Measurements from ENCODE around the gene CBLB.

CBLB gene

GRCh38 chr3:105845488-105845887 lies 23.3 kb downstream of the CBLB start:
- Histone ChIP-seq H2AK5ac (ENCODE audit: low read depth, low read length) (no peak overlapping the region), H3K9ac (ENCODE audit: low read depth, low read length, poor library complexity) (no peak overlapping the region), H3K36me3 (replicated peaks in 1 of 2; ENCODE audit: control insufficient read depth in 2 of 2, insufficient read depth in 2 of 2, low read length in 2 of 2) (peaks cover 0 to 41% of the 10 kb centered on the region in 2 donors), H3K23ac (ENCODE audit: low read depth, low read length, poor library complexity) (no peak overlapping the region), H2AFZ (ENCODE audit: low read length) (no peak overlapping the region), H3K27ac (replicated peaks; ENCODE audit: low read length) (no peak overlapping the region), H2BK12ac (ENCODE audit: low read length) (no peak overlapping the region), H2BK5ac (ENCODE audit: low read length) (no peak overlapping the region), H3K18ac (ENCODE audit: low read length) (no peak overlapping the region), H3K4me2 (ENCODE audit: insufficient read depth, low read length, poor library complexity, severe bottlenecking) (no peak overlapping the region), H3K27me3 (ENCODE audit: control insufficient read depth in 3 of 3, insufficient read depth in 3 of 3, low read depth in 1 of 3, low read length in 3 of 3) (no peaks in the 10 kb centered on the region), H4K8ac (ENCODE audit: low read depth, low read length) (no peak overlapping the region), H3K79me1 (ENCODE audit: low read depth, low read length) (no peaks in the 10 kb centered on the region), H3K4me3 (ENCODE audit: low read length in 2 of 2) (no peak overlapping the region), H2BK120ac (ENCODE audit: low read depth, low read length) (no peak overlapping the region), H2BK15ac (ENCODE audit: low read length) (no peak overlapping the region), H3K4ac (ENCODE audit: low read length) (no peak overlapping the region), H3K4me1 (ENCODE audit: control insufficient read depth in 2 of 2, insufficient read depth in 1 of 2, low read depth in 1 of 2, low read length in 2 of 2) (peaks cover 0 to 3% of the 10 kb centered on the region in 2 donors), H3K9me3 (replicated peaks in 1 of 2; ENCODE audit: control insufficient read depth in 2 of 2, insufficient read depth in 1 of 2, low read depth in 1 of 2, low read length in 2 of 2) (peaks cover 0 to 5% of the 10 kb centered on the region in 2 donors), H3K14ac (ENCODE audit: low read length) (no peak overlapping the region), H4K91ac (ENCODE audit: low read depth, low read length, poor library complexity) (no peak overlapping the region)
- DNase-seq (ENCODE audit: low spot score) = no peak
- WGBS, 2 donors (ENCODE audit: extremely low coverage in 2 of 2, insufficient read length in 2 of 2, insufficient replicate concordance in 1 of 2) = no CpG with 5 or more reads among the region's 1 CpG

- Histone ChIP-seq H4K8ac (ENCODE audit: low read depth, low read length) (no peak overlapping the region), H2BK12ac (ENCODE audit: low read length) (no peak overlapping the region), H3K27me3 (ENCODE audit: control insufficient read depth in 3 of 3, insufficient read depth in 3 of 3, low read depth in 1 of 3, low read length in 3 of 3) (no peaks in the 10 kb centered on the region), H2BK5ac (ENCODE audit: low read length) (no peak overlapping the region), H3K4me3 (ENCODE audit: low read length in 2 of 2) (no peak overlapping the region), H3K4me1 (ENCODE audit: control insufficient read depth in 2 of 2, insufficient read depth in 1 of 2, low read depth in 1 of 2, low read length in 2 of 2) (peaks cover 0 to 3% of the 10 kb centered on the region in 2 donors), H2AFZ (ENCODE audit: low read length) (no peak overlapping the region), H3K14ac (ENCODE audit: low read length) (no peak overlapping the region), H2BK120ac (ENCODE audit: low read depth, low read length) (no peak overlapping the region), H3K4ac (ENCODE audit: low read length) (no peak overlapping the region), H3K9me3 (replicated peaks in 1 of 2; ENCODE audit: control insufficient read depth in 2 of 2, insufficient read depth in 1 of 2, low read depth in 1 of 2, low read length in 2 of 2) (peaks cover 0 to 4% of the 10 kb centered on the region in 2 donors), H3K18ac (ENCODE audit: low read length) (no peak overlapping the region), H3K36me3 (replicated peaks in 1 of 2; ENCODE audit: control insufficient read depth in 2 of 2, insufficient read depth in 2 of 2, low read length in 2 of 2) (peaks cover 0 to 36% of the 10 kb centered on the region in 2 donors), H3K9ac (ENCODE audit: low read depth, low read length, poor library complexity) (no peak overlapping the region), H3K27ac (replicated peaks; ENCODE audit: low read length) (no peak overlapping the region), H3K4me2 (ENCODE audit: insufficient read depth, low read length, poor library complexity, severe bottlenecking) (no peak overlapping the region), H3K79me1 (ENCODE audit: low read depth, low read length) (no peaks in the 10 kb centered on the region), H3K23ac (ENCODE audit: low read depth, low read length, poor library complexity) (no peak overlapping the region), H4K91ac (ENCODE audit: low read depth, low read length, poor library complexity) (no peak overlapping the region), H2BK15ac (ENCODE audit: low read length) (no peak overlapping the region), H2AK5ac (ENCODE audit: low read depth, low read length) (no peak overlapping the region)
- DNase-seq (ENCODE audit: low spot score) = no peak
Measured at GRCh38 chr3:105844704-105845103, 24.1 kb downstream of the CBLB start.

- peaks cover 0 to 4% of the 10 kb centered on the region in 2 donors for H3K9me3 ChIP-seq (replicated peaks in 1 of 2; ENCODE audit: control insufficient read depth in 2 of 2, insufficient read depth in 1 of 2, low read depth in 1 of 2, low read length in 2 of 2)
- no peak overlapping the region for H3K18ac ChIP-seq (ENCODE audit: low read length)
- peaks cover 0 to 36% of the 10 kb centered on the region in 2 donors for H3K36me3 ChIP-seq (replicated peaks in 1 of 2; ENCODE audit: control insufficient read depth in 2 of 2, insufficient read depth in 2 of 2, low read length in 2 of 2)
- no peaks in the 10 kb centered on the region for H3K79me1 ChIP-seq (ENCODE audit: low read depth, low read length)
- H3K27me3 ChIP-seq (ENCODE audit: control insufficient read depth in 3 of 3, insufficient read depth in 3 of 3, low read depth in 1 of 3, low read length in 3 of 3) = no peaks in the 10 kb centered on the region
- peak overlapping the region; percentile 8 for H3K27ac ChIP-seq (replicated peaks; ENCODE audit: low read length)
- H2AFZ ChIP-seq (ENCODE audit: low read length) = no peak overlapping the region
- H3K9ac ChIP-seq (ENCODE audit: low read depth, low read length, poor library complexity) = no peak overlapping the region
- H2BK12ac ChIP-seq (ENCODE audit: low read length) = no peak overlapping the region
- H3K4ac ChIP-seq (ENCODE audit: low read length) = no peak overlapping the region
- no peak overlapping the region for H3K4me2 ChIP-seq (ENCODE audit: insufficient read depth, low read length, poor library complexity, severe bottlenecking)
- no peak overlapping the region for H2AK5ac ChIP-seq (ENCODE audit: low read depth, low read length)
- H4K91ac ChIP-seq (ENCODE audit: low read depth, low read length, poor library complexity) = no peak overlapping the region
- no peak for DNase-seq (ENCODE audit: low spot score)
- WGBS, 2 donors (ENCODE audit: extremely low coverage in 2 of 2, insufficient read length in 2 of 2, insufficient replicate concordance in 1 of 2) = no CpG with 5 or more reads among the region's 6 CpGs
- no peak overlapping the region for H3K23ac ChIP-seq (ENCODE audit: low read depth, low read length, poor library complexity)
- no peak overlapping the region for H4K8ac ChIP-seq (ENCODE audit: low read depth, low read length)
- no peak overlapping the region for H3K14ac ChIP-seq (ENCODE audit: low read length)
- no peak overlapping the region for H2BK5ac ChIP-seq (ENCODE audit: low read length)
- H2BK15ac ChIP-seq (ENCODE audit: low read length) = no peak overlapping the region
- peaks cover 0 to 3% of the 10 kb centered on the region in 2 donors for H3K4me1 ChIP-seq (ENCODE audit: control insufficient read depth in 2 of 2, insufficient read depth in 1 of 2, low read depth in 1 of 2, low read length in 2 of 2)
- no peak overlapping the region for H2BK120ac ChIP-seq (ENCODE audit: low read depth, low read length)
- H3K4me3 ChIP-seq (ENCODE audit: low read length in 2 of 2) = no peak overlapping the region
Measured at GRCh38 chr3:105843994-105844393, 24.8 kb downstream of the CBLB start.

- Histone ChIP-seq H3K4ac (ENCODE audit: low read length) (no peak overlapping the region), H3K4me2 (ENCODE audit: insufficient read depth, low read length, poor library complexity, severe bottlenecking) (no peak overlapping the region), H3K9ac (ENCODE audit: low read depth, low read length, poor library complexity) (no peak overlapping the region), H2AFZ (ENCODE audit: low read length) (no peak overlapping the region), H3K14ac (ENCODE audit: low read length) (no peak overlapping the region), H3K79me1 (ENCODE audit: low read depth, low read length) (no peaks in the 10 kb centered on the region), H2BK120ac (ENCODE audit: low read depth, low read length) (no peak overlapping the region), H3K18ac (ENCODE audit: low read length) (no peak overlapping the region), H2BK15ac (ENCODE audit: low read length) (no peak overlapping the region), H2BK12ac (ENCODE audit: low read length) (no peak overlapping the region), H3K27me3 (ENCODE audit: control insufficient read depth in 3 of 3, insufficient read depth in 3 of 3, low read depth in 1 of 3, low read length in 3 of 3) (no peaks in the 10 kb centered on the region), H2BK5ac (ENCODE audit: low read length) (no peak overlapping the region), H4K8ac (ENCODE audit: low read depth, low read length) (no peak overlapping the region), H3K36me3 (replicated peaks in 1 of 2; ENCODE audit: control insufficient read depth in 2 of 2, insufficient read depth in 2 of 2, low read length in 2 of 2) (peaks cover 0 to 42% of the 10 kb centered on the region in 2 donors), H2AK5ac (ENCODE audit: low read depth, low read length) (no peak overlapping the region), H3K27ac (replicated peaks; ENCODE audit: low read length) (no peak overlapping the region), H3K9me3 (replicated peaks in 1 of 2; ENCODE audit: control insufficient read depth in 2 of 2, insufficient read depth in 1 of 2, low read depth in 1 of 2, low read length in 2 of 2) (peaks cover 0 to 4% of the 10 kb centered on the region in 2 donors), H3K23ac (ENCODE audit: low read depth, low read length, poor library complexity) (no peak overlapping the region), H3K4me3 (ENCODE audit: low read length in 2 of 2) (no peak overlapping the region), H3K4me1 (ENCODE audit: control insufficient read depth in 2 of 2, insufficient read depth in 1 of 2, low read depth in 1 of 2, low read length in 2 of 2) (peaks cover 0 to 3% of the 10 kb centered on the region in 2 donors), H4K91ac (ENCODE audit: low read depth, low read length, poor library complexity) (no peak overlapping the region)
- no peak for DNase-seq (ENCODE audit: low spot score)
- no CpG with 5 or more reads among the region's 2 CpGs for WGBS, 2 donors (ENCODE audit: extremely low coverage in 2 of 2, insufficient read length in 2 of 2, insufficient replicate concordance in 1 of 2)
Measured at GRCh38 chr3:105842943-105843342, 25.9 kb downstream of the CBLB start.
